MCF 10A (cell line): Measurements from ENCODE around the gene PPP1R15A. TPM values are rescaled to one million over a fixed set of nuclear protein-coding genes. Genes with fewer than 3 reads are reported as not detected.
"Not testable (repeated sequence)": the region's sequence is repeated elsewhere in the genome, so short reads cannot be mapped to it uniquely, and the experiment has no call there.

Source experiments
- BruUV-seq: library from RNA; stranded (reverse); fragments of 400-500 nt; replicated peaks from 2 replicates; lab custom pipeline; 2021; lab: Mats Ljungman, UMichigan
- CTCF ChIA-PET: fragments of 300-600 bp; sonication (Branson Sonifier 250); formaldehyde crosslinking; extraction: SDS; loops from one replicate; lab custom pipeline; 2021; ENCODE audit warnings: antibody characterized with exemption, inconsistent platforms; lab: Yijun Ruan, JAX
- POLR2A ChIA-PET: fragments of 300-600, 350-650 bp; sonication (Branson Sonifier 250); formaldehyde crosslinking; extraction: SDS; loops from one replicate; lab custom pipeline; 2020; ENCODE audit warnings: antibody characterized with exemption, inconsistent platforms; lab: Yijun Ruan, JAX
- DNase-seq: peaks from one replicate; pipeline ENCODE4 v3.0.0-alpha.2; 2018; ENCODE audit not compliant: unreplicated experiment
- H3K27ac Mint-ChIP-seq: one replicate; pipeline ENCODE4 v1.8.0; 2022; ENCODE audit warnings: mild to moderate bottlenecking, low read depth, mixed read lengths; ENCODE audit not compliant: unreplicated experiment
- H3K27me3 Mint-ChIP-seq: one replicate; pipeline ENCODE4 v1.8.0; 2022; ENCODE audit warnings: mixed read lengths; ENCODE audit not compliant: insufficient read depth, unreplicated experiment
- H3K36me3 Mint-ChIP-seq: one replicate; pipeline ENCODE4 v1.8.0; 2022; ENCODE audit warnings: mild to moderate bottlenecking, moderate library complexity, mixed read lengths; ENCODE audit not compliant: insufficient read depth, unreplicated experiment
- H3K4me1 Mint-ChIP-seq: one replicate; pipeline ENCODE4 v1.8.0; 2022; ENCODE audit warnings: mixed read lengths; ENCODE audit not compliant: insufficient read depth, unreplicated experiment
- H3K4me3 Mint-ChIP-seq: one replicate; pipeline ENCODE4 v1.8.0; 2022; ENCODE audit warnings: mild to moderate bottlenecking, moderate library complexity, mixed read lengths; ENCODE audit not compliant: unreplicated experiment
- H3K9me3 Mint-ChIP-seq: one replicate; pipeline ENCODE4 v1.8.0; 2022; ENCODE audit warnings: mixed read lengths; ENCODE audit not compliant: unreplicated experiment
- CTCF ChIP-seq: fragments of 200-600 bp; IDR thresholded peaks from one replicate; pipeline ENCODE4 v1.8.0; 2022; ENCODE audit warnings: antibody characterized with exemption, mild to moderate bottlenecking; ENCODE audit not compliant: unreplicated experiment
- intact Hi-C: fragments of 100-400 bp; cut with micrococcal nuclease; formaldehyde crosslinking; loops from 2 replicates; pipeline ENCODE4 v1.14.1; 2022
- total RNA-seq: library from RNA; stranded (reverse); gene quantifications from 2 replicates; pipeline ENCODE4 v1.2.3, GENCODE V29; 2022

PPP1R15A gene
- total RNA-seq, 1 experiment from 2014 or later, result 207 TPM

GRCh38 chr19:48867123-48867745 lies 5.0 kb upstream of the PPP1R15A start:
- H3K4me1 Mint-ChIP-seq, result peaks cover 9% of the 10 kb centered on the region
- peak overlapping the region; percentile 71 for H3K4me3 Mint-ChIP-seq
- H3K27ac Mint-ChIP-seq, result peak overlapping the region; percentile 47
- H3K9me3 Mint-ChIP-seq, result no peaks in the 10 kb centered on the region
- peaks cover 4% of the 10 kb centered on the region for H3K36me3 Mint-ChIP-seq
- H3K27me3 Mint-ChIP-seq, result no peaks in the 10 kb centered on the region
- CTCF ChIA-PET, result interaction anchor here (1.8 kb wide), 1 partner anchor 25 kb away, joined by 5 read pairs; no protein-coding TSS in a partner anchor
- intact Hi-C loops, result no loop called here
- no TSS peak for BruUV-seq
- no peak for TF ChIP-seq CTCF
- DNase-seq, result no peak
- POLR2A ChIA-PET, result interaction anchor here (0.6 kb wide), 1 partner anchor 10 kb away, joined by 3 read pairs; no protein-coding TSS in a partner anchor

GRCh38 chr19:48867746-48868113 lies 4.5 kb upstream of the PPP1R15A start:
- peaks cover 9% of the 10 kb centered on the region for H3K4me1 Mint-ChIP-seq
- H3K27ac Mint-ChIP-seq, result peak overlapping the region; percentile 93
- H3K9me3 Mint-ChIP-seq, result no peaks in the 10 kb centered on the region
- POLR2A ChIA-PET, result interaction anchor here (0.5 kb wide), 1 partner anchor 87 kb away, joined by 3 read pairs; the partner anchor contains the start of gene BAX
- peaks cover 9% of the 10 kb centered on the region for H3K36me3 Mint-ChIP-seq
- intact Hi-C loops, result no loop called here
- H3K4me3 Mint-ChIP-seq, result peak overlapping the region; percentile 71
- H3K27me3 Mint-ChIP-seq, result no peaks in the 10 kb centered on the region
- no peak for TF ChIP-seq CTCF
- DNase-seq, result no peak
- no TSS peak for BruUV-seq
- CTCF ChIA-PET, result interaction anchor here (1.8 kb wide), 1 partner anchor 26 kb away, joined by 5 read pairs; no protein-coding TSS in a partner anchor

GRCh38 chr19:48868114-48868886 lies 3.9 kb upstream of the PPP1R15A start, which contains the start of gene PLEKHA4:
PLEKHA4 (minus strand) TSS chr19:48868617; CDS start chr19:48867620, 997 bp downstream.
- intact Hi-C loops, result no loop called here
- POLR2A ChIA-PET, result interaction anchor here (0.5 to 1.2 kb wide), 2 partner anchors 86 to 97 kb away, joined by 3 to 4 read pairs; partner anchors contain the start of genes BAX and FTL
- peak; percentile 67 for DNase-seq
- Mint-ChIP-seq H3K27me3 (no peaks in the 10 kb centered on the region), H3K4me3 (peak within 1 kb of the TSS; percentile 71), H3K27ac (peak within 1 kb of the TSS; percentile 93), H3K9me3 (no peaks in the 10 kb centered on the region), H3K4me1 (peaks cover 13% of the 10 kb centered on the region), H3K36me3 (peaks cover 15% of the 10 kb centered on the region)
- BruUV-seq, result no TSS peak
- no peak for TF ChIP-seq CTCF
- CTCF ChIA-PET, result interaction anchor here (0.6 to 1.6 kb wide), 2 partner anchors 23 to 26 kb away, joined by 4 to 6 read pairs; no protein-coding TSS in a partner anchor

- BruUV-seq, result no TSS peak
- no peak overlapping the region for H3K27ac Mint-ChIP-seq
- H3K9me3 Mint-ChIP-seq, result no peaks in the 10 kb centered on the region
- H3K4me1 Mint-ChIP-seq, result peaks cover 26% of the 10 kb centered on the region
- ChIA-PET CTCF (interaction anchor here (0.6 to 0.7 kb wide), 4 partner anchors 20 to 238 kb away, joined by 3 read pairs; no protein-coding TSS in a partner anchor), POLR2A (no interaction called here)
- H3K36me3 Mint-ChIP-seq, result peaks cover 32% of the 10 kb centered on the region
- no peak for TF ChIP-seq CTCF
- no peak for DNase-seq
- intact Hi-C loops, result no loop called here
- no peaks in the 10 kb centered on the region for H3K27me3 Mint-ChIP-seq
- H3K4me3 Mint-ChIP-seq, result no peak overlapping the region
Measured at GRCh38 chr19:48870048-48870447, 2.2 kb upstream of the PPP1R15A start.

- DNase-seq, H3K27me3 Mint-ChIP-seq, H3K9me3 Mint-ChIP-seq, intact Hi-C loops, BruUV-seq: not testable (repeated sequence)
- peaks cover 48% of the 10 kb centered on the region for H3K36me3 Mint-ChIP-seq
- peak overlapping the region; percentile 98 for H3K4me3 Mint-ChIP-seq
- peak overlapping the region; percentile 100 for H3K27ac Mint-ChIP-seq
- CTCF ChIA-PET, result interaction anchor here (0.7 to 1.2 kb wide), 4 partner anchors 29 to 107 kb away, joined by 3 to 4 read pairs (median 4); no protein-coding TSS in a partner anchor
- POLR2A ChIA-PET, result interaction anchor here (0.5 to 5.4 kb wide), 45 partner anchors 9 to 722 kb away, joined by 3 to 54 read pairs (median 4); partner anchors contain the start of genes BAX, BCAT2, DHDH and FTL
- H3K4me1 Mint-ChIP-seq, result peaks cover 38% of the 10 kb centered on the region
Measured at GRCh38 chr19:48871471-48872181, 595 bp upstream of the PPP1R15A start.
